Transverse colon (tissue), 4 donors: ENCODE results near the gene RUNDC3A. TPM values are rescaled to one million over a fixed set of nuclear protein-coding genes. Genes with fewer than 3 reads are reported as not detected.

Source experiments
- DNase-seq: peaks from one replicate; pipeline ENCODE4 v3.0.0-alpha.2; 2019
- H3K27ac ChIP-seq, 4 donors: fragments of 200-600 bp; sonication (generic); 2 replicates each; pipeline ENCODE4 v1.5.1; 2016 to 2018; ENCODE audit warnings: inconsistent platforms in 4 of 4
- H3K27me3 ChIP-seq: fragments of 200-600 bp; sonication (generic); 2 replicates; pipeline ENCODE4 v1.5.1; 2017; ENCODE audit warnings: inconsistent platforms
- H3K36me3 ChIP-seq, 4 donors: fragments of 200-600 bp; sonication (generic); 2 replicates each; pipeline ENCODE4 v1.5.1; 2017 to 2019; ENCODE audit warnings: inconsistent platforms in 4 of 4
- H3K4me1 ChIP-seq, 4 donors: fragments of 200-600 bp; sonication (generic); 2 replicates each; pipeline ENCODE4 v1.5.1; 2017 to 2020; ENCODE audit warnings: inconsistent platforms in 4 of 4
- H3K4me3 ChIP-seq, 4 donors: fragments of 200-600 bp; sonication (generic); 1 replicate in 1 of 4; 2 replicates in 3 of 4; pipeline versions ENCODE4 v1.5.1 to v1.6.1; 2017 to 2019; ENCODE audit warnings: inconsistent platforms in 4 of 4
- H3K9me3 ChIP-seq, 2 donors: fragments of 200-600 bp; sonication (generic); 2 replicates each; pipeline ENCODE4 v1.5.1; 2017 to 2019; ENCODE audit warnings: inconsistent platforms in 2 of 2
- CTCF ChIP-seq, 5 experiments: fragments of 200-600 bp in 3 of 5; fragments of 450-650 bp in 2 of 5; sonication (generic) in 3 of 5; IDR thresholded peaks; 1 replicate in 2 of 5; 2 replicates in 3 of 5; pipeline ENCODE4 v1.5.1; 2016 to 2017; ENCODE audit warnings: antibody characterized with exemption in 5 of 5, inconsistent platforms in 3 of 5, mild to moderate bottlenecking in 2 of 5, moderate library complexity in 1 of 5
- EP300 ChIP-seq: sonication (generic); formaldehyde crosslinking; IDR thresholded peaks from one replicate; pipeline ENCODE4 v1.6.1; 2017; ENCODE audit warnings: antibody characterized with exemption, low read depth
- POLR2A ChIP-seq: fragments of 450-650 bp; IDR thresholded peaks from one replicate; pipeline ENCODE4 v1.6.1; 2016; ENCODE audit warnings: antibody characterized with exemption, mild to moderate bottlenecking, moderate library complexity
- POLR2AphosphoS5 ChIP-seq, 3 donors: sonication (generic); formaldehyde crosslinking; IDR thresholded peaks; one replicate each; pipeline ENCODE4 v1.6.1; 2016; ENCODE audit warnings: antibody characterized with exemption in 3 of 3
- WGBS, 2 donors: methylation state at CpG; one replicate each; pipeline ENCODE4 v1.1.5; 2018; ENCODE audit warnings: low coverage in 1 of 2; 5-methylcytosine and 5-hydroxymethylcytosine counted together
- in situ Hi-C, 4 donors: fragments of 200-750 bp; cut with MboI; loops; one replicate each; pipeline versions ENCODE4 v1.15.0 to v1.15.1; 2017; ENCODE audit warnings: low sequenced_read_pairs in 3 of 4, low pct_ligation_motif_present in 1 of 4, low pct_unique_long_range_greater_than_20kb in 1 of 4
- intact Hi-C: fragments of 100-400 bp; cut with DNase I; formaldehyde crosslinking; loops from one replicate; pipeline ENCODE4 v1.15.1; 2023; ENCODE audit warnings: low total_unique reads
- total RNA-seq, 4 donors: library from RNA; depleted of rRNA; stranded (reverse); fragments of >200 nt; gene quantifications; one replicate each; pipeline ENCODE4 v1.1.0, GENCODE V29; 2016

RUNDC3A gene
- total RNA-seq, 4 donors from 2014 or later: 0.48 to 7.6 (median 1.1) TPM; not detected in 1

GRCh38 chr17:44273607-44274006 lies 34.8 kb upstream of the RUNDC3A start:
- Histone ChIP-seq H3K4me3 (no peak overlapping the region), H3K9me3 (no peaks in the 10 kb centered on the region), H3K4me1 (no peaks in the 10 kb centered on the region), H3K36me3 (no peaks in the 10 kb centered on the region), H3K27ac (no peak overlapping the region), H3K27me3 (no peaks in the 10 kb centered on the region)
- TF ChIP-seq EP300 (no peak), POLR2AphosphoS5 (IDR thresholded peaks at IDR 0.05) (no peak), POLR2A (no peak), CTCF (IDR thresholded peaks at IDR 0.05) (no peak)
- DNase-seq: no peak
- WGBS, 2 donors: 87 to 92% methylated on average over 4 to 5 of the region's 5 CpGs
- in situ Hi-C loops: no loop called here
- intact Hi-C loops: no loop called here

- in situ Hi-C loops: no loop called here
- intact Hi-C loops: no loop called here
- no peak for DNase-seq
- H3K27me3 ChIP-seq: no peaks in the 10 kb centered on the region
- H3K36me3 ChIP-seq: no peaks in the 10 kb centered on the region
- WGBS, 2 donors: 27 to 75% methylated on average over 3 to 4 of the region's 4 CpGs
- TF ChIP-seq POLR2AphosphoS5 (IDR thresholded peaks at IDR 0.05) (no peak), EP300 (no peak), POLR2A (no peak), CTCF (IDR thresholded peaks at IDR 0.05) (no peak)
- no peak overlapping the region for H3K4me3 ChIP-seq
- no peaks in the 10 kb centered on the region for H3K9me3 ChIP-seq
- no peak overlapping the region for H3K27ac ChIP-seq
- H3K4me1 ChIP-seq: peaks cover 0 to 16% (median 3%) of the 10 kb centered on the region in 4 donors
These were observed 30.4 kb upstream of the RUNDC3A start for GRCh38 chr17:44277976-44278375.

- DNase-seq: no peak
- H3K9me3 ChIP-seq: no peaks in the 10 kb centered on the region
- 97 to 100% methylated on average over 2 of the region's 2 CpGs for WGBS, 2 donors
- H3K27ac ChIP-seq: peak overlapping the region; percentile 13 to 62 (median 42)
- no peak overlapping the region for H3K4me3 ChIP-seq
- no peaks in the 10 kb centered on the region for H3K36me3 ChIP-seq
- no peak for TF ChIP-seq POLR2AphosphoS5 (IDR thresholded peaks at IDR 0.05)
- TF ChIP-seq EP300: no peak
- no peak for TF ChIP-seq CTCF (IDR thresholded peaks at IDR 0.05)
- TF ChIP-seq POLR2A: no peak
- intact Hi-C loops: no loop called here
- peaks cover 0 to 16% (median 3%) of the 10 kb centered on the region in 4 donors for H3K4me1 ChIP-seq
- H3K27me3 ChIP-seq: no peaks in the 10 kb centered on the region
- in situ Hi-C loops: no loop called here
These were observed 29.1 kb upstream of the RUNDC3A start for GRCh38 chr17:44279346-44279665.

- WGBS, 2 donors: 34% methylated on average over 20 of the region's 20 CpGs; no CpG with 5 or more reads in 1 of the 2 donors
- no peaks in the 10 kb centered on the region for H3K27me3 ChIP-seq
- H3K27ac ChIP-seq: peak overlapping the region; percentile 40 to 62 (median 49)
- DNase-seq: peak; percentile 80
- no peak for TF ChIP-seq CTCF (IDR thresholded peaks at IDR 0.05)
- TF ChIP-seq POLR2A: no peak
- TF ChIP-seq POLR2AphosphoS5 (IDR thresholded peaks at IDR 0.05): no peak
- no peak for TF ChIP-seq EP300
- no peaks in the 10 kb centered on the region for H3K36me3 ChIP-seq
- intact Hi-C loops (no loop called here), in situ Hi-C loops (no loop called here)
- H3K9me3 ChIP-seq: no peaks in the 10 kb centered on the region
- no peak overlapping the region for H3K4me3 ChIP-seq
- H3K4me1 ChIP-seq: peaks cover 0 to 16% (median 3%) of the 10 kb centered on the region in 4 donors
These were observed 28.6 kb upstream of the RUNDC3A start for GRCh38 chr17:44279666-44280391.
